Measurements from ENCODE around the gene AJAP1.
"Not testable (repeated sequence)": the region's sequence is repeated elsewhere in the genome, so short reads cannot be mapped to it uniquely, and the experiment has no call there.

AJAP1 gene

DNA sequence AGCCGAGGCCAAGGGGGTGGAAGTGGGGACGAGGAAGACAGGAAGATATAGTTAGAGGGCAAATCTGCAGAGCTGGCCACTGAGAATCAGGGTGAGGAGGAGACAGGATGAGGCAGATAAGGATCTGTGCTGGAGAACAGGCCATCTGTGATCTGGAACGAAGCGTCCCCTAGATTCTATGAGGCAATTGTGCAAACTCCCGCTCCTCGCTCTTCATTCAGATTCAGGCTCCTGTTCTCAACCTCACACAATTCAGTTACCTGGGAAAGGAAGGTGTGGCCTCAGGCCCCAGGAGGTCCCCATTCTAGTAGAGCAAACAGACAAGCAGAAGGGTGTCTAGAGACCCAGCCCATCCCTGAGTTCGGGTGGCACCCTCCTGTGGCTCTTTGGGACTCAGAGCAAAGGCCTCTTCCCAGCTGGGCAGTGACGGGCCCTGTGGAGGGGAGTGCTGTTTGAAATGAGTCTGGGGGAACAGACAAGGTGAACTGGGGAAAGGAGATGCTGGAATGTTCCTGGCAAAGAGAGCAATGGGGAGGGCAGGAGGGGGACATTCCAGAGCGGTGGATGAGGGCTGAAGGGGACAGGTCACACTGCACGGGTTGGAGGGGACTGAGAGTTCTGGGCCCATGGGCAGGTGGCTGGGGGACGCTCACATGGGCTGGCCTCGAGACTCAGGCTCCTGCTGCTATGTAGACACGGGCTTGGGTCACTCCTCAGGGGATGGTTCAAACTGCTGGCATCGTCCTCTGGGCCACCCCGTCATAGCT, 39.9 kb upstream of the AJAP1 start:
- Histone ChIP-seq H3K27me3 (replicated peaks) (no peaks in the 10 kb centered on the region), H3K36me3 (replicated peaks) (no peaks in the 10 kb centered on the region), H3K4me3 (ENCODE audit: low read depth, low read length) (no peak overlapping the region), H3K27ac (no peak overlapping the region)
- in situ Hi-C loops (cut with HindIII; ENCODE audit: low pct_ligation_motif_present, low sequenced_read_pairs), result no loop called here
- TF ChIP-seq, protein P1, sequence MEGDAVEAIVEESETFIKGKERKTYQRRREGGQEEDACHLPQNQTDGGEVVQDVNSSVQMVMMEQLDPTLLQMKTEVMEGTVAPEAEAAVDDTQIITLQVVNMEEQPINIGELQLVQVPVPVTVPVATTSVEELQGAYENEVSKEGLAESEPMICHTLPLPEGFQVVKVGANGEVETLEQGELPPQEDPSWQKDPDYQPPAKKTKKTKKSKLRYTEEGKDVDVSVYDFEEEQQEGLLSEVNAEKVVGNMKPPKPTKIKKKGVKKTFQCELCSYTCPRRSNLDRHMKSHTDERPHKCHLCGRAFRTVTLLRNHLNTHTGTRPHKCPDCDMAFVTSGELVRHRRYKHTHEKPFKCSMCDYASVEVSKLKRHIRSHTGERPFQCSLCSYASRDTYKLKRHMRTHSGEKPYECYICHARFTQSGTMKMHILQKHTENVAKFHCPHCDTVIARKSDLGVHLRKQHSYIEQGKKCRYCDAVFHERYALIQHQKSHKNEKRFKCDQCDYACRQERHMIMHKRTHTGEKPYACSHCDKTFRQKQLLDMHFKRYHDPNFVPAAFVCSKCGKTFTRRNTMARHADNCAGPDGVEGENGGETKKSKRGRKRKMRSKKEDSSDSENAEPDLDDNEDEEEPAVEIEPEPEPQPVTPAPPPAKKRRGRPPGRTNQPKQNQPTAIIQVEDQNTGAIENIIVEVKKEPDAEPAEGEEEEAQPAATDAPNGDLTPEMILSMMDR (IDR thresholded peaks at IDR 0.05; ENCODE audit: low read depth, low read length, missing control alignments), result no peak
- DNase-seq, result no peak

DNA sequence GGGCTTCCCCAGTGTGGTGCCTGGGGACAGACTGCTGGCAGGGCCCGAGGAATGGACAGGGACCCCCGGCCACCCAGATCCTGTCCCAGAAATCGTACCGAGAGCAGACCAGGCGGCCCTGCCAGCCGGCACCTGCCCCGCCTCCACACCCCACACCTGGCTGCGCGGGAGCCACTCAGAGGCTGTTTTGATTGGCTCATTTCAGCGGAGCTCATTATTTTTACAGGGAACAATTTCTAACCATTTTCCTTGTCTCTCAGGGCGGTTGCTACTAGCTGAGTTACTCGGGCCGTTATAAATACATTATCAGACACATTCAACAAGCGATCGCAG, 39.3 kb upstream of the AJAP1 start:
- TF ChIP-seq, protein P1 (IDR thresholded peaks at IDR 0.05; ENCODE audit: low read depth, low read length, missing control alignments), result no peak
- no peak overlapping the region for H3K27ac ChIP-seq
- H3K36me3 ChIP-seq (replicated peaks), result no peaks in the 10 kb centered on the region
- H3K4me3 ChIP-seq (ENCODE audit: low read depth, low read length), result no peak overlapping the region
- in situ Hi-C loops (cut with HindIII; ENCODE audit: low pct_ligation_motif_present, low sequenced_read_pairs), result no loop called here
- H3K27me3 ChIP-seq (replicated peaks), result no peaks in the 10 kb centered on the region
- no peak for DNase-seq

DNA sequence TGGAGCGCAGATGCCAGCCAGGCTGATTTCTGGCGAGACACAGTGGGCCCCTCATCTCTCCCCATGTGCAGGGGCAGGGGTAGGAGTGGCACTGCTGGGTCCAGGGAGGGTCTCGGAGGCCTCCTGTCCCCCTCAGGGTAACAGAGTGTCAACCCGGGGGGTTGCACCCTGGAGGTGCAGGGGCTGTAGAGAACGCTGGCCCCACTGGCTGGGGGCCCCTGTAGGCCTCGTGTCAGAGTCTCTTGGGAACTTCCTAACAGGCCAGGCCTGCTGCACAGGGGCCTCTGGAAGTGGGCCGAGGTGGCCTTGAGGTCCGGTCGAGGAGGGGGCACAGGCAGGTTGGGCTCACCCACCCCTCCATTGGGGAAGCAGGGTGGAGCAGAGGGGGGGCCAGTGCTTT, 38.9 kb upstream of the AJAP1 start:
- no peak for DNase-seq
- TF ChIP-seq, protein P1 (IDR thresholded peaks at IDR 0.05; ENCODE audit: low read depth, low read length, missing control alignments), result no peak
- Histone ChIP-seq H3K36me3 (replicated peaks) (no peaks in the 10 kb centered on the region), H3K27ac (no peak overlapping the region), H3K4me3 (ENCODE audit: low read depth, low read length) (no peak overlapping the region), H3K27me3 (replicated peaks) (no peaks in the 10 kb centered on the region)
- in situ Hi-C loops (cut with HindIII; ENCODE audit: low pct_ligation_motif_present, low sequenced_read_pairs), result no loop called here

DNA sequence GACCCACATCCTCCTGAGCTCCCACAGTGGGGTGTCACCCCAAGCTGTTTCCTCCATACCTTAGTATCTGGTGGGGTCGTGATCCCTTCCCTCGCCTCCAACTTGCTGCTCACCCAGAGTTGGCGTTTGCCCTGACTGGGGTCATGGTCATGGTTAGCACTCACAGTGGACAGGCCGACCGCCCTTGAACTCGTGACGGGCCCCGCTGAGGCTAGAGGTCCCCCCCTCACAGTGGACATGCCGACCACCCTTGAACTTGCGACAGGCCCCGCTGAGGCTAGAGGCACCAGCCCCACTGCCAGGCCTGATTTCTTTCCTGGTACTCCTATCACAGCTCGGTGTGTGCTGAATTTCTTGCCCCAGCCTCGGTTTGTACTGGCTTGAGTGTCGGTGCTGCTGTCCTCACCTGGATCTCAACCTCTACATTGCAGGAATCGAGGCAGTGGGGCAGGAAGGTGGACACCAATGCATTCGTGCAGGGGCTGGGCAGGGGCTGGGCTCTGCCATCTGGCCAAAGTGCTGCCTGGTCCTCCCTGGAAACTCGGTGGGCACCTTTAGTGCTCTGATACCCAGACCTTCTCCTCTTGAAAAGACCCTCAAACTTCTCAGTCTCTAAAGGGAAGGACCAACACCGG, 37.5 kb upstream of the AJAP1 start:
- Histone ChIP-seq H3K36me3 (replicated peaks) (no peaks in the 10 kb centered on the region), H3K27me3 (replicated peaks) (no peaks in the 10 kb centered on the region), H3K27ac (no peak overlapping the region), H3K4me3 (ENCODE audit: low read depth, low read length) (no peak overlapping the region)
- TF ChIP-seq, protein P1 (IDR thresholded peaks at IDR 0.05; ENCODE audit: low read depth, low read length, missing control alignments), result no peak
- in situ Hi-C loops (cut with HindIII; ENCODE audit: low pct_ligation_motif_present, low sequenced_read_pairs), result no loop called here
- DNase-seq, result no peak

DNA sequence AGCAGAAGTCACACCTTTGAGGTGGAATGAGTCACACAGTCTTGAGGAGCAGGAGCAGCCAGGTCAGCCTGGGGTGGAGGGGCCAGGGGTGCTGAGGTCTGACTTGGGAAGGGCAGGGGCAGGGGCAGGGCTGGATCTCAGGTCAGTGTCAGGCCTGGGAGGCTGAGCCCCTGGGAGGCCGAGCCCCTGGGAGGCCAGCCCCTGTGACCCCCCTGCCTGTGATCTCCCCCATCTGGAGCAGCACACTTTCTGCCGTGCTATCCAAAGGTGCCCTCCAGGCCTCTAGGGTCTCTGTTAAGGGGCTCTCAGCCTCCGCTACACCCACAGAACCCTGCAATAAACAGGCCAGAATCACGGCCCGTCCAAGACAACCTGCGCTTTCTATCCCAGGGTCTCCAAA, 36.9 kb upstream of the AJAP1 start:
- TF ChIP-seq, protein P1 (IDR thresholded peaks at IDR 0.05; ENCODE audit: low read depth, low read length, missing control alignments), result no peak
- Histone ChIP-seq H3K36me3 (replicated peaks) (no peaks in the 10 kb centered on the region), H3K27ac (no peak overlapping the region), H3K27me3 (replicated peaks) (no peaks in the 10 kb centered on the region), H3K4me3 (ENCODE audit: low read depth, low read length) (no peak overlapping the region)
- DNase-seq, result no peak
- in situ Hi-C loops (cut with HindIII; ENCODE audit: low pct_ligation_motif_present, low sequenced_read_pairs), result no loop called here

DNA sequence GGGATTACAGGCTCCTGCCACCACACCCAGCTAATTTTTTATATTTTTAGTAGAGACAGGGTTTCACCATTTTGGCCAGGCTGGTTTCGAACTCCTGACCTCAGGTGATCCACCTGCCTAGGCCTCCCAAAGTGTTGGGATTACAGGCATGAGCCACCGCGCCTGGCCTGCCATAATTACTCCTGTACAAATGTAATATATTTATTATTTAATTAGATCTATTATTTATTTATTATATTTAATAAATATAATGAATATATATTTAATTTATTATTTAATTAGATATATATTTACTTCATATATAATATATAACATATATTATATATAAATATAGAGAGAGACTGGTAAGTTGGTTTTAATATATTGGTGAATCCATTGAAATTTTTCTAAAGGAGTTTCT, 35.6 kb upstream of the AJAP1 start:
- H3K27me3 ChIP-seq (replicated peaks); H3K36me3 ChIP-seq (replicated peaks); DNase-seq; H3K27ac ChIP-seq; H3K4me3 ChIP-seq (ENCODE audit: low read depth, low read length); in situ Hi-C loops (cut with HindIII; ENCODE audit: low pct_ligation_motif_present, low sequenced_read_pairs): not testable (repeated sequence)
